CD14-positive monocyte (primary cell): Measurements from ENCODE around the gene PARP11. TPM values are rescaled to one million over a fixed set of nuclear protein-coding genes. Genes with fewer than 3 reads are reported as not detected.
A peak's percentile ranks its signal among the peaks of the same experiment; 100 is the strongest.

Source experiments
- DNase-seq, 3 donors: peaks; one replicate each; pipeline ENCODE4 v3.0.0-alpha.2; 2011 to 2022
- H2AFZ ChIP-seq: 2 replicates; pipeline ENCODE4 v1.6.0; 2012; ENCODE audit warnings: mild to moderate bottlenecking, low read depth, low read length, inconsistent platforms; ENCODE audit not compliant: insufficient read depth, poor library complexity, severe bottlenecking
- H3K27ac ChIP-seq, 2 donors: 1 replicate in 1 of 2; 2 replicates in 1 of 2; pipeline ENCODE4 v1.5.1; 2012 to 2013; ENCODE audit warnings: low read length in 2 of 2, control low read depth in 1 of 2, inconsistent platforms in 1 of 2, low read depth in 1 of 2, mild to moderate bottlenecking in 1 of 2
- H3K27me3 ChIP-seq, 2 donors: one replicate each; pipeline versions ENCODE4 v1.6.0 to v1.6.1; 2011 to 2013; ENCODE audit warnings: low read length in 2 of 2; ENCODE audit not compliant: control insufficient read depth in 2 of 2, insufficient read depth in 2 of 2
- H3K36me3 ChIP-seq, 2 donors: replicated peaks in 1 of 2; 1 replicate in 1 of 2; 2 replicates in 1 of 2; pipeline versions ENCODE4 v1.5.1 to v1.6.1; 2012 to 2013; ENCODE audit warnings: low read length in 2 of 2, control low read depth in 1 of 2, inconsistent platforms in 1 of 2, mild to moderate bottlenecking in 1 of 2; ENCODE audit not compliant: insufficient read depth in 2 of 2, control insufficient read depth in 1 of 2
- H3K4me1 ChIP-seq, 2 donors: 1 replicate in 1 of 2; 2 replicates in 1 of 2; pipeline versions ENCODE4 v1.5.1 to v1.6.1; 2012 to 2013; ENCODE audit warnings: low read length in 2 of 2, control low read depth in 1 of 2, inconsistent platforms in 1 of 2, mild to moderate bottlenecking in 1 of 2, moderate library complexity in 1 of 2; ENCODE audit not compliant: insufficient read depth in 2 of 2, control insufficient read depth in 1 of 2
- H3K4me2 ChIP-seq: replicated peaks from 2 replicates; pipeline ENCODE3; 2012; ENCODE audit warnings: low read length, moderate library complexity, mild to moderate bottlenecking; ENCODE audit not compliant: poor library complexity, severe bottlenecking; ENCODE audit errors: extremely low read depth
- H3K4me3 ChIP-seq, 3 experiments: fragments of 200-600 bp in 1 of 3; sonication (generic) in 1 of 3; replicated peaks in 1 of 3; 1 replicate in 2 of 3; 2 replicates in 1 of 3; pipeline ENCODE4 v1.5.1; 2011 to 2013; ENCODE audit warnings: low read length in 3 of 3, mild to moderate bottlenecking in 3 of 3, control low read depth in 2 of 3, low read depth in 2 of 3, inconsistent platforms in 1 of 3, moderate library complexity in 1 of 3
- H3K79me2 ChIP-seq: 2 replicates; pipeline ENCODE4 v1.6.0; 2012; ENCODE audit warnings: mild to moderate bottlenecking, control low read depth, inconsistent platforms, low read length, moderate library complexity; ENCODE audit not compliant: insufficient read depth
- H3K9ac ChIP-seq: 2 replicates; pipeline ENCODE4 v1.6.0; 2017; ENCODE audit warnings: low read length, mild to moderate bottlenecking; ENCODE audit not compliant: insufficient read depth, poor library complexity, severe bottlenecking
- H3K9me3 ChIP-seq, 2 donors: replicated peaks in 1 of 2; 1 replicate in 1 of 2; 2 replicates in 1 of 2; pipeline versions ENCODE4 v1.5.1 to v1.6.1; 2012 to 2013; ENCODE audit warnings: low read length in 2 of 2, control low read depth in 1 of 2; ENCODE audit not compliant: control insufficient read depth in 1 of 2, insufficient read depth in 1 of 2
- H4K20me1 ChIP-seq: 2 replicates; pipeline ENCODE4 v1.6.0; 2012; ENCODE audit warnings: mild to moderate bottlenecking, low read length, control low read depth, moderate library complexity; ENCODE audit not compliant: insufficient read depth
- H3K27ac Mint-ChIP-seq, 7 donors: one replicate each; pipeline ENCODE4 v1.8.0; 2020; ENCODE audit warnings: mild to moderate bottlenecking in 7 of 7, mixed read lengths in 7 of 7, moderate library complexity in 6 of 7, inconsistent platforms in 2 of 7
- H3K27me3 Mint-ChIP-seq, 3 donors: one replicate each; pipeline ENCODE4 v1.8.0; 2021 to 2022; ENCODE audit warnings: low read depth in 3 of 3, mild to moderate bottlenecking in 3 of 3, mixed read lengths in 3 of 3, moderate library complexity in 3 of 3, inconsistent platforms in 1 of 3
- H3K36me3 Mint-ChIP-seq, 2 donors: one replicate each; pipeline ENCODE4 v1.8.0; 2020; ENCODE audit warnings: mixed read lengths in 2 of 2, inconsistent platforms in 1 of 2, mild to moderate bottlenecking in 1 of 2
- H3K4me1 Mint-ChIP-seq: one replicate; pipeline ENCODE4 v1.8.0; 2020; ENCODE audit warnings: mild to moderate bottlenecking, mixed read lengths
- H3K4me3 Mint-ChIP-seq, 2 donors: one replicate each; pipeline ENCODE4 v1.8.0; 2020; ENCODE audit warnings: mild to moderate bottlenecking in 2 of 2, mixed read lengths in 2 of 2, moderate library complexity in 1 of 2
- H3K9me3 Mint-ChIP-seq, 7 donors: one replicate each; pipeline ENCODE4 v1.8.0; 2020 to 2022; ENCODE audit warnings: mixed read lengths in 7 of 7, mild to moderate bottlenecking in 6 of 7, moderate library complexity in 6 of 7, inconsistent platforms in 2 of 7
- CTCF ChIP-seq: fragments of 200-600 bp; IDR thresholded peaks from one replicate; pipeline ENCODE4 v1.8.0; 2022; ENCODE audit warnings: antibody characterized with exemption, mild to moderate bottlenecking
- WGBS: methylation state at CpG from one replicate; pipeline ENCODE4 v1.1.5; 2013; ENCODE audit warnings: missing lambda C conversion rate; ENCODE audit not compliant: insufficient coverage; 5-methylcytosine and 5-hydroxymethylcytosine counted together
- intact Hi-C, 2 donors: fragments of 100-400 bp; cut with micrococcal nuclease; formaldehyde crosslinking; loops; one replicate each; pipeline versions ENCODE4 v1.15.0 to v1.15.1; 2023
- polyA plus RNA-seq, 3 donors: library from polyadenylated mRNA; depleted of rRNA in 1 of 3; unstranded in 2 of 3; stranded (reverse) in 1 of 3; fragments of 300-500 nt in 2 of 3; fragments of >200 nt in 1 of 3; fragmentation: Illumina TruSeq in 2 of 3; gene quantifications; 1 replicate in 2 of 3; 2 replicates in 1 of 3; pipeline ENCODE4 v1.2.3, GENCODE V29; 2012 to 2021

The PARP11 gene
- polyA plus RNA-seq, 3 donors, result 3.2 to 6.2 (median 5.4) TPM

GRCh38 chr12:3898756-3899155, 25.6 kb upstream of the PARP11 start:
- no peaks in the 10 kb centered on the region for H3K36me3 Mint-ChIP-seq
- no peak for DNase-seq
- Histone ChIP-seq H3K27ac (peak overlapping the region; percentile 12 to 91), H2AFZ (peak overlapping the region; percentile 25), H3K79me2 (no peaks in the 10 kb centered on the region), H3K4me1 (peaks cover 45 to 56% of the 10 kb centered on the region in 2 donors), H3K9me3 (no peaks in the 10 kb centered on the region), H3K4me2 (no peak overlapping the region), H3K4me3 (no peak overlapping the region), H3K36me3 (no peaks in the 10 kb centered on the region), H4K20me1 (no peaks in the 10 kb centered on the region), H3K27me3 (no peaks in the 10 kb centered on the region), H3K9ac (no peak overlapping the region)
- peaks cover 0 to 6% (median 0%) of the 10 kb centered on the region in 7 donors for H3K9me3 Mint-ChIP-seq
- no peaks in the 10 kb centered on the region for H3K27me3 Mint-ChIP-seq
- no peak for TF ChIP-seq CTCF
- peaks cover 6% of the 10 kb centered on the region for H3K4me1 Mint-ChIP-seq
- H3K4me3 Mint-ChIP-seq, result no peak overlapping the region
- 86% methylated on average over 2 of the region's 3 CpGs for WGBS
- intact Hi-C loops, result loop anchor here in 1 of 2 donors (10.0 kb wide), 1 partner anchor 46 kb away; no protein-coding TSS in a partner anchor
- H3K27ac Mint-ChIP-seq, result peak overlapping the region in 6 of 7 donors; percentile 64 to 99 (median 84)

GRCh38 chr12:3897371-3897971, 24.3 kb upstream of the PARP11 start:
- Histone ChIP-seq H3K4me1 (peaks cover 53 to 65% of the 10 kb centered on the region in 2 donors), H3K27ac (peak overlapping the region; percentile 89 to 91), H3K79me2 (no peaks in the 10 kb centered on the region), H3K27me3 (no peaks in the 10 kb centered on the region), H3K9ac (peak overlapping the region; percentile 38), H2AFZ (no peak overlapping the region), H3K4me3 (peak overlapping the region in 1 of 3 experiments; percentile 68), H3K4me2 (peak overlapping the region; percentile 68), H3K9me3 (no peaks in the 10 kb centered on the region), H4K20me1 (no peaks in the 10 kb centered on the region), H3K36me3 (no peaks in the 10 kb centered on the region)
- WGBS, result 43% methylated on average over 3 of the region's 7 CpGs
- H3K4me1 Mint-ChIP-seq, result peaks cover 6% of the 10 kb centered on the region
- peak overlapping the region; percentile 92 to 99 (median 99) for H3K27ac Mint-ChIP-seq
- DNase-seq, result peak; percentile 32 to 59 (median 43)
- peak overlapping the region; percentile 48 to 87 for H3K4me3 Mint-ChIP-seq
- TF ChIP-seq CTCF, result no peak
- no peaks in the 10 kb centered on the region for H3K27me3 Mint-ChIP-seq
- H3K9me3 Mint-ChIP-seq, result no peaks in the 10 kb centered on the region
- no peaks in the 10 kb centered on the region for H3K36me3 Mint-ChIP-seq
- intact Hi-C loops, result loop anchor here in 1 of 2 donors (10.0 kb wide), 1 partner anchor 47 kb away; no protein-coding TSS in a partner anchor
